Smooth muscle cell (in vitro differentiated cells): ENCODE results near the gene FZD4. TPM values are rescaled to one million over a fixed set of nuclear protein-coding genes. Genes with fewer than 3 reads are reported as not detected.
"Not testable (repeated sequence)": the region's sequence is repeated elsewhere in the genome, so short reads cannot be mapped to it uniquely, and the experiment has no call there.

ENCODE experiments used
- DNase-seq: peaks from one replicate; lab custom pipeline; 2025; ENCODE audit not compliant: unreplicated experiment; lab: John Stamatoyannopoulos, UW
- H2AFZ ChIP-seq: fragments of 200-600 bp; sonication (generic); 2 replicates; pipeline ENCODE4 v1.6.0; 2016; ENCODE audit warnings: antibody characterized with exemption, low read depth, mild to moderate bottlenecking
- H3F3A ChIP-seq: fragments of 200-600 bp; sonication (generic); 2 replicates; pipeline ENCODE4 v1.6.0; 2017; ENCODE audit warnings: antibody characterized with exemption, low read depth
- H3K27ac ChIP-seq: fragments of 200-600 bp; sonication (generic); 2 replicates; pipeline ENCODE4 v1.5.1; 2016; ENCODE audit warnings: low read depth, mild to moderate bottlenecking
- H3K27me3 ChIP-seq: fragments of 200-600 bp; sonication (generic); 2 replicates; pipeline ENCODE4 v1.6.1; 2016; ENCODE audit warnings: low read depth, mild to moderate bottlenecking
- H3K36me3 ChIP-seq: fragments of 200-600 bp; sonication (generic); 2 replicates; pipeline ENCODE4 v1.5.1; 2016; ENCODE audit warnings: low read depth
- H3K4me1 ChIP-seq: fragments of 200-600 bp; sonication (generic); 2 replicates; pipeline ENCODE4 v1.5.1; 2016; ENCODE audit warnings: low read depth
- H3K4me2 ChIP-seq: fragments of 200-600 bp; sonication (generic); 2 replicates; pipeline ENCODE4 v1.6.0; 2016; ENCODE audit warnings: mild to moderate bottlenecking
- H3K4me3 ChIP-seq: fragments of 200-600 bp; sonication (generic); 2 replicates; pipeline ENCODE4 v1.5.1; 2016; ENCODE audit warnings: mild to moderate bottlenecking
- H3K79me2 ChIP-seq: fragments of 200-600 bp; sonication (generic); 2 replicates; pipeline ENCODE4 v1.6.0; 2016; ENCODE audit warnings: low read depth, mild to moderate bottlenecking
- H3K9ac ChIP-seq: fragments of 200-600 bp; sonication (generic); 2 replicates; pipeline ENCODE4 v1.6.0; 2016; ENCODE audit warnings: low read depth
- H3K9me3 ChIP-seq: fragments of 200-600 bp; sonication (generic); replicated peaks from 2 replicates; pipeline ENCODE4 v1.5.1; 2016; ENCODE audit warnings: low read depth
- H4K20me1 ChIP-seq: fragments of 200-600 bp; sonication (generic); 2 replicates; pipeline ENCODE4 v1.6.0; 2016; ENCODE audit warnings: low read depth
- WGBS: methylation state at CpG from one replicate; pipeline ENCODE4 v1.1.7; 2016; ENCODE audit warnings: low lambda C conversion rate; 5-methylcytosine and 5-hydroxymethylcytosine counted together
- polyA plus RNA-seq: library from polyadenylated mRNA; unstranded; fragments of >200 nt; fragmentation: Nextera tagmentation; extraction: Ambion mirVana; gene quantifications from 2 replicates; pipeline ENCODE4 v1.2.1, GENCODE V29; 2016
- total RNA-seq: library from RNA; depleted of rRNA; stranded (reverse); fragments of >200 nt; gene quantifications from 2 replicates; pipeline ENCODE4 v1.2.3, GENCODE V29; 2014
- TF ChIP-seq, protein P1 (sequence below): fragments of 200-600 bp; sonication (generic); IDR thresholded peaks from 2 replicates; pipeline ENCODE4 v1.5.1; 2017; ENCODE audit warnings: borderline replicate concordance, mild to moderate bottlenecking, antibody characterized with exemption; ENCODE audit not compliant: insufficient read depth, poor library complexity, severe bottlenecking

FZD4 gene
- total and polyA plus RNA-seq, 2 experiments from 2014 or later, result 1.8 to 5.8 TPM

DNA sequence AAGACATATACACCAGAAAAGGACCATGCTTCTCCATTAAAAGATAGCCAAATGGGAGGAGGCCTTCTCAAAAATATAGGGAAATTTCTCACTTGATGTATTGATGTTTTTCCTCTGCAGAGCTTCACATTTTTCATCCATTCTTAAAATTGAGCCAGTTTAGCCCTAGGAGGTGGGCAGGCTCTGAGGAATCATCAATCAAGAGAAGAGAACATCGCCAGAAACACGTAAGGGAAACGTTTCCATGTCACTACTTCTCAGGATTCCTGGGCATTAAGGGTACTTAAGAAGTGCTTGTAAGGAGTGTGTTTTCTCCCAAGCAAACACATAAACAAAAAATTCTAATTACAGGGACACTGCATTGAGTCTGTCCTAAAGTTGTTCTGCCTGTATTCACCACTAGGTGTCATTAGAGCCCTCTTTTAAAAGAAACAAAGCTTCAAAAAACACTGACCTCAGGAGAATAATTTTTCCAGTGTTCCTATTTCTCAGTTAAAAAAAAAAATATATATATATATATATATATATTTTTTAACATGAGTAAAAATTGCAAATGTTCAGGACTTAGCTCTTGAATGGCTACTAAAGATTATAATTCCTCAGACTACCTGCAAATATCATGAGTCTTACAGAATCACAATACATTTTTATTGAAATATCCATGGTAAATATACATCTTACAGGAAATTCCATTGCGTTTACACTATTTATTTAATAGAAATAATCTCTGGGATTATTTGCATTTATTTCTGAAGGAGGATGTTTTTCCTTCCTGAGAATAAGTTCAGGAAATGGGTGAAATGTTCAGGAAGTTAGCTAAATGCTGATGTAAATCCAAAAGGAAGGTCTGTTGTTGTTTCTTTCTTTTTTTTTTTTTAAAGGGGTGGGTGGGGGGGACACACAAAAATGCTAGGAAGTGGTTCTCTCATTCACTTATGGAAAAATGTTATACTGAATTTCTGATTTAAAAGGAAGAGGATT lies 16.0 kb downstream of the FZD4 start:
- H3K27ac ChIP-seq, result no peak overlapping the region
- no peaks in the 10 kb centered on the region for H3K9me3 ChIP-seq
- peaks cover 11% of the 10 kb centered on the region for H3K4me1 ChIP-seq
- H4K20me1 ChIP-seq, result no peaks in the 10 kb centered on the region
- H3K4me2 ChIP-seq, result peak overlapping the region; percentile 75
- H3K36me3 ChIP-seq, result no peaks in the 10 kb centered on the region
- peaks cover 6% of the 10 kb centered on the region for H3F3A ChIP-seq
- no peak for DNase-seq
- H3K9ac ChIP-seq, result no peak overlapping the region
- peak overlapping the region; percentile 93 for H2AFZ ChIP-seq
- H3K27me3 ChIP-seq, result no peaks in the 10 kb centered on the region
- no peaks in the 10 kb centered on the region for H3K79me2 ChIP-seq
- TF ChIP-seq, protein P1, sequence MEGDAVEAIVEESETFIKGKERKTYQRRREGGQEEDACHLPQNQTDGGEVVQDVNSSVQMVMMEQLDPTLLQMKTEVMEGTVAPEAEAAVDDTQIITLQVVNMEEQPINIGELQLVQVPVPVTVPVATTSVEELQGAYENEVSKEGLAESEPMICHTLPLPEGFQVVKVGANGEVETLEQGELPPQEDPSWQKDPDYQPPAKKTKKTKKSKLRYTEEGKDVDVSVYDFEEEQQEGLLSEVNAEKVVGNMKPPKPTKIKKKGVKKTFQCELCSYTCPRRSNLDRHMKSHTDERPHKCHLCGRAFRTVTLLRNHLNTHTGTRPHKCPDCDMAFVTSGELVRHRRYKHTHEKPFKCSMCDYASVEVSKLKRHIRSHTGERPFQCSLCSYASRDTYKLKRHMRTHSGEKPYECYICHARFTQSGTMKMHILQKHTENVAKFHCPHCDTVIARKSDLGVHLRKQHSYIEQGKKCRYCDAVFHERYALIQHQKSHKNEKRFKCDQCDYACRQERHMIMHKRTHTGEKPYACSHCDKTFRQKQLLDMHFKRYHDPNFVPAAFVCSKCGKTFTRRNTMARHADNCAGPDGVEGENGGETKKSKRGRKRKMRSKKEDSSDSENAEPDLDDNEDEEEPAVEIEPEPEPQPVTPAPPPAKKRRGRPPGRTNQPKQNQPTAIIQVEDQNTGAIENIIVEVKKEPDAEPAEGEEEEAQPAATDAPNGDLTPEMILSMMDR, result peak; percentile 68
- 3% methylated on average over 4 of the region's 4 CpGs for WGBS
- no peak overlapping the region for H3K4me3 ChIP-seq

- no peak overlapping the region for H3K9ac ChIP-seq
- H3K79me2 ChIP-seq, result no peaks in the 10 kb centered on the region
- peaks cover 11% of the 10 kb centered on the region for H3K4me1 ChIP-seq
- no peak overlapping the region for H2AFZ ChIP-seq
- TF ChIP-seq, protein P1, result no peak
- no peaks in the 10 kb centered on the region for H3K9me3 ChIP-seq
- H3K27me3 ChIP-seq, result no peaks in the 10 kb centered on the region
- DNase-seq, result no peak
- H3K36me3 ChIP-seq, result no peaks in the 10 kb centered on the region
- WGBS, result 50% methylated on average over 6 of the region's 6 CpGs
- no peak overlapping the region for H3K27ac ChIP-seq
- H4K20me1 ChIP-seq, result no peaks in the 10 kb centered on the region
- H3F3A ChIP-seq, result peaks cover 6% of the 10 kb centered on the region
- H3K4me3 ChIP-seq, result no peak overlapping the region
- no peak overlapping the region for H3K4me2 ChIP-seq
Measured at GRCh38 chr11:86938203-86938899, 16.8 kb downstream of the FZD4 start.

GRCh38 chr11:86937193-86937806 lies 17.9 kb downstream of the FZD4 start:
- not testable (repeated sequence) for DNase-seq, H3K9ac ChIP-seq, H4K20me1 ChIP-seq, H3F3A ChIP-seq, H3K79me2 ChIP-seq, H3K4me3 ChIP-seq, H3K9me3 ChIP-seq, H2AFZ ChIP-seq, H3K4me2 ChIP-seq, H3K27me3 ChIP-seq, H3K36me3 ChIP-seq, H3K27ac ChIP-seq
- WGBS, result 56% methylated on average over 2 of the region's 2 CpGs
- peaks cover 11% of the 10 kb centered on the region for H3K4me1 ChIP-seq
